Trophoblast cell (in vitro differentiated cells and primary cell): ENCODE data around the gene TSC2.

Experiments
- DNase-seq, 2 donors: peaks; one replicate each; pipeline ENCODE4 v3.0.0-alpha.2; 2016
- H2AFZ ChIP-seq: 2 replicates; pipeline ENCODE4 v1.6.1; 2013; ENCODE audit warnings: low read length, moderate library complexity, mild to moderate bottlenecking; ENCODE audit not compliant: insufficient read depth, poor library complexity
- H2AK5ac ChIP-seq: 2 replicates; pipeline ENCODE4 v1.6.1; 2013; ENCODE audit warnings: mild to moderate bottlenecking, low read length
- H2BK120ac ChIP-seq: 2 replicates; pipeline ENCODE4 v1.6.1; 2013; ENCODE audit warnings: low read length, mild to moderate bottlenecking, moderate library complexity; ENCODE audit not compliant: insufficient read depth, poor library complexity
- H2BK12ac ChIP-seq: 2 replicates; pipeline ENCODE4 v1.6.1; 2013; ENCODE audit warnings: mild to moderate bottlenecking, low read length, moderate library complexity
- H2BK5ac ChIP-seq: 2 replicates; pipeline ENCODE4 v1.6.1; 2013; ENCODE audit warnings: low read length, low read depth, moderate library complexity, mild to moderate bottlenecking; ENCODE audit not compliant: poor library complexity
- H3K14ac ChIP-seq: 2 replicates; pipeline ENCODE4 v1.6.1; 2013; ENCODE audit warnings: mild to moderate bottlenecking, low read length
- H3K18ac ChIP-seq: 2 replicates; pipeline ENCODE4 v1.6.1; 2013; ENCODE audit warnings: mild to moderate bottlenecking, low read length
- H3K23ac ChIP-seq: 2 replicates; pipeline ENCODE4 v1.6.1; 2013; ENCODE audit warnings: low read length
- H3K27ac ChIP-seq: 2 replicates; pipeline ENCODE4 v1.5.1; 2013; ENCODE audit warnings: low read depth, mild to moderate bottlenecking, inconsistent platforms, low read length, moderate library complexity
- H3K27me3 ChIP-seq: 2 replicates; pipeline ENCODE4 v1.6.1; 2013; ENCODE audit warnings: inconsistent platforms, mild to moderate bottlenecking, low read length, moderate library complexity; ENCODE audit not compliant: insufficient read depth
- H3K36me3 ChIP-seq, 2 experiments: 1 replicate in 1 of 2; 2 replicates in 1 of 2; pipeline ENCODE4 v1.6.1; 2013; ENCODE audit warnings: low read length in 2 of 2, mild to moderate bottlenecking in 2 of 2, moderate library complexity in 1 of 2; ENCODE audit not compliant: insufficient read depth in 2 of 2, control insufficient read depth in 1 of 2
- H3K4ac ChIP-seq: 2 replicates; pipeline ENCODE4 v1.6.1; 2013; ENCODE audit warnings: low read depth, mild to moderate bottlenecking, low read length, moderate library complexity
- H3K4me1 ChIP-seq, 2 experiments: 1 replicate in 1 of 2; 2 replicates in 1 of 2; pipeline ENCODE4 v1.6.1; 2013; ENCODE audit warnings: low read length in 2 of 2, mild to moderate bottlenecking in 2 of 2, moderate library complexity in 1 of 2; ENCODE audit not compliant: insufficient read depth in 2 of 2, control insufficient read depth in 1 of 2
- H3K4me2 ChIP-seq: 2 replicates; pipeline ENCODE4 v1.6.1; 2013; ENCODE audit warnings: inconsistent platforms, mild to moderate bottlenecking, low read length, moderate library complexity
- H3K4me3 ChIP-seq: 2 replicates; pipeline ENCODE4 v1.5.1; 2013; ENCODE audit warnings: mild to moderate bottlenecking, low read depth, low read length, inconsistent platforms
- H3K79me1 ChIP-seq: one replicate; pipeline ENCODE4 v1.6.1; 2013; ENCODE audit warnings: low read length
- H3K79me2 ChIP-seq: 2 replicates; pipeline ENCODE4 v1.6.1; 2013; ENCODE audit warnings: low read length, mild to moderate bottlenecking; ENCODE audit not compliant: control insufficient read depth, insufficient read depth, poor library complexity
- H3K9ac ChIP-seq: 2 replicates; pipeline ENCODE4 v1.6.1; 2013; ENCODE audit warnings: mild to moderate bottlenecking, low read length
- H3K9me3 ChIP-seq: 2 replicates; pipeline ENCODE4 v1.6.1; 2013; ENCODE audit warnings: low read depth, mild to moderate bottlenecking, control low read depth, inconsistent platforms, low read length; ENCODE audit not compliant: insufficient read depth
- H4K12ac ChIP-seq: 2 replicates; pipeline ENCODE4 v1.6.1; 2013; ENCODE audit warnings: low read depth, mild to moderate bottlenecking, low read length, moderate library complexity
- H4K8ac ChIP-seq: 2 replicates; pipeline ENCODE4 v1.6.1; 2013; ENCODE audit warnings: low read depth, mild to moderate bottlenecking, low read length, moderate library complexity
- H4K91ac ChIP-seq: one replicate; pipeline ENCODE4 v1.6.1; 2013; ENCODE audit warnings: low read depth, mild to moderate bottlenecking, low read length, moderate library complexity
- WGBS: extraction: QIAGEN DNeasy Blood & Tissue Kit; methylation state at CpG from one replicate; pipeline ENCODE4 v1.1.7; 2013; ENCODE audit warnings: missing lambda C conversion rate; ENCODE audit not compliant: insufficient read length, insufficient coverage; ENCODE audit errors: extremely low coverage; 5-methylcytosine and 5-hydroxymethylcytosine counted together

The TSC2 gene

GRCh38 chr16:2060346-2060745 lies 12.6 kb downstream of the TSC2 start:
- Histone ChIP-seq H3K9ac (no peak overlapping the region), H3K14ac (no peak overlapping the region), H2BK12ac (no peak overlapping the region), H4K12ac (no peak overlapping the region), H2AFZ (no peak overlapping the region), H2BK5ac (no peak overlapping the region), H3K4ac (no peak overlapping the region), H4K8ac (no peak overlapping the region), H3K79me1 (no peaks in the 10 kb centered on the region), H3K4me2 (no peak overlapping the region), H4K91ac (no peak overlapping the region), H2BK120ac (no peak overlapping the region), H3K79me2 (no peaks in the 10 kb centered on the region), H3K4me3 (no peak overlapping the region), H3K18ac (no peak overlapping the region), H2AK5ac (no peak overlapping the region), H3K23ac (no peak overlapping the region), H3K27me3 (no peaks in the 10 kb centered on the region), H3K9me3 (peaks cover 4% of the 10 kb centered on the region), H3K4me1 (no peaks in the 10 kb centered on the region), H3K27ac (no peak overlapping the region), H3K36me3 (peaks cover 70 to 71% of the 10 kb centered on the region in 2 experiments)
- no peak for DNase-seq
- WGBS = no CpG with 5 or more reads among the region's 17 CpGs

DNA sequence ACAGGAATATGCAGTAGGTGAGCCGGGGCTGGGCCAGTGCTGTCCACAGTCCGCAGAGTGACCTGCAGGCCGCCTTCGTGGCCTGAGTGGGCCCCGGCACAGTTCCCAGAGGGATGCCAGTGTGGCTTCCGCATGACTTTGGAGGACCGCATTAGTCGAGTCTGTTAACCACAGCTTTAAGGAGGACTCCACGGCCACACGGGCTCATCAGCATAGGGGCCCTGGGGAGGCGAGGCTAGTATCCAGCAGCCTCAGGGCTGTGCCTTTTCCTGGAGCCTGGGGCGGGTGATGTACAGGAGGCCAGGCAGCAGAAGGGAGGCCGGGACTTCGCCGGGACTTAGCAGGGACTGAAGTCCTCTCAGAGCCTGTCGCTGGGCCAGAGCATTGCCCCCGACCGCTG lies 13.2 kb downstream of the TSC2 start:
- Histone ChIP-seq H2AFZ (no peak overlapping the region), H3K23ac (no peak overlapping the region), H3K9ac (no peak overlapping the region), H3K27me3 (no peaks in the 10 kb centered on the region), H3K79me2 (no peaks in the 10 kb centered on the region), H2BK5ac (no peak overlapping the region), H4K12ac (no peak overlapping the region), H3K36me3 (peaks cover 77 to 78% of the 10 kb centered on the region in 2 experiments), H4K8ac (no peak overlapping the region), H3K14ac (no peak overlapping the region), H3K4me1 (no peaks in the 10 kb centered on the region), H2BK120ac (no peak overlapping the region), H2AK5ac (no peak overlapping the region), H3K4me3 (no peak overlapping the region), H3K4ac (no peak overlapping the region), H3K9me3 (peaks cover 5% of the 10 kb centered on the region), H3K18ac (no peak overlapping the region), H4K91ac (no peak overlapping the region), H3K27ac (no peak overlapping the region), H2BK12ac (no peak overlapping the region), H3K79me1 (no peaks in the 10 kb centered on the region), H3K4me2 (no peak overlapping the region)
- WGBS = no CpG with 5 or more reads among the region's 18 CpGs
- DNase-seq = no peak

DNA sequence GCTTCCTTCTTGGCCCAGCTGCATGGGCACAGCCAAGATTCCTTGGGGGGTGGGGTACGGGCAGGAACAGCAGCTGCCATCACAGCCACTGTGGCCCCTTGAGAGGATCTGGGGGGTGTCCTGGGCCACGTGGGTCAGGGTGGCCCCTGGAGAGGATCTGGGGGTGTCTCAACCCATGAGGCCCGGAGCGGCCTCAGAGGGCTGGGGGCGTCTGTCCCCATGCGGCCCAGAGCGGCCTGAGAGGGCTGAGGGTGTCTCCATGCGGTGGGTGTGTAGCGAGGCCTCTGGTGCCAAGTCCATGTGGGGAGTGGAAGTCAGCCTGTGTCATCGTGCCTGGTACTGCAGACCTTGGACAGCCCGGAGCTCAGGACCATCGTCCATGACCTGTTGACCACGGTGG lies 13.7 kb downstream of the TSC2 start:
- WGBS = no CpG with 5 or more reads among the region's 13 CpGs
- H3K4me1 ChIP-seq = no peaks in the 10 kb centered on the region
- H3K9ac ChIP-seq = no peak overlapping the region
- no peak overlapping the region for H3K27ac ChIP-seq
- H3K36me3 ChIP-seq = peaks cover 78% of the 10 kb centered on the region in 2 experiments
- no peak overlapping the region for H2AFZ ChIP-seq
- H2BK12ac ChIP-seq = no peak overlapping the region
- H3K27me3 ChIP-seq = no peaks in the 10 kb centered on the region
- no peak for DNase-seq
- no peak overlapping the region for H3K4me3 ChIP-seq
- H3K9me3 ChIP-seq = peaks cover 5% of the 10 kb centered on the region
- no peak overlapping the region for H3K23ac ChIP-seq
- H3K79me2 ChIP-seq = no peaks in the 10 kb centered on the region
- H4K8ac ChIP-seq = no peak overlapping the region
- H3K18ac ChIP-seq = no peak overlapping the region
- H3K14ac ChIP-seq = no peak overlapping the region
- H4K12ac ChIP-seq = no peak overlapping the region
- H4K91ac ChIP-seq = no peak overlapping the region
- H3K4ac ChIP-seq = no peak overlapping the region
- no peak overlapping the region for H2BK5ac ChIP-seq
- no peak overlapping the region for H2BK120ac ChIP-seq
- no peak overlapping the region for H3K4me2 ChIP-seq
- no peak overlapping the region for H2AK5ac ChIP-seq
- no peaks in the 10 kb centered on the region for H3K79me1 ChIP-seq

- Histone ChIP-seq H3K23ac (no peak overlapping the region), H2BK120ac (no peak overlapping the region), H3K36me3 (peaks cover 71 to 73% of the 10 kb centered on the region in 2 experiments), H3K9me3 (peaks cover 5% of the 10 kb centered on the region), H2BK5ac (no peak overlapping the region), H3K79me2 (no peaks in the 10 kb centered on the region), H3K27ac (no peak overlapping the region), H3K14ac (no peak overlapping the region), H3K4ac (no peak overlapping the region), H4K12ac (no peak overlapping the region), H3K4me2 (no peak overlapping the region), H3K18ac (no peak overlapping the region), H4K91ac (no peak overlapping the region), H3K4me1 (no peaks in the 10 kb centered on the region), H3K9ac (no peak overlapping the region), H2AK5ac (no peak overlapping the region), H2BK12ac (no peak overlapping the region), H4K8ac (no peak overlapping the region), H3K4me3 (no peak overlapping the region), H3K27me3 (no peaks in the 10 kb centered on the region), H2AFZ (no peak overlapping the region), H3K79me1 (no peaks in the 10 kb centered on the region)
- no CpG with 5 or more reads among the region's 28 CpGs for WGBS
- no peak for DNase-seq
These were observed 15.0 kb downstream of the TSC2 start for GRCh38 chr16:2062801-2063200.
